CD8-positive, alpha-beta memory T cell (primary cell): ENCODE results near the gene AGRP. TPM values are rescaled to one million over a fixed set of nuclear protein-coding genes. Genes with fewer than 3 reads are reported as not detected.

Experiments
- CTCF ChIA-PET: fragments of 350-600 bp; sonication (Branson Sonifier 250); formaldehyde crosslinking; loops from one replicate; lab custom pipeline; 2021; ENCODE audit warnings: antibody characterized with exemption; lab: Charles Lee
- POLR2A ChIA-PET: fragments of 350-600 bp; sonication (Branson Sonifier 250); formaldehyde crosslinking; loops from one replicate; lab custom pipeline; 2021; ENCODE audit warnings: antibody characterized with exemption; lab: Charles Lee
- DNase-seq, 5 donors: peaks; one replicate each; pipeline versions ENCODE4 v3.0.0 to v3.0.0-alpha.2; 2020 to 2022; ENCODE audit warnings: mixed read lengths in 1 of 5
- H3K27ac ChIP-seq: one replicate; pipeline ENCODE4 v1.7.0; 2013; ENCODE audit warnings: low read depth, mild to moderate bottlenecking, low read length, moderate library complexity
- H3K27me3 ChIP-seq: 2 replicates; pipeline ENCODE4 v1.7.0; 2013; ENCODE audit warnings: low read length, mild to moderate bottlenecking; ENCODE audit not compliant: insufficient read depth, poor library complexity, severe bottlenecking
- H3K36me3 ChIP-seq: 2 replicates; pipeline ENCODE4 v1.7.0; 2013; ENCODE audit warnings: mild to moderate bottlenecking, low read length, moderate library complexity; ENCODE audit not compliant: insufficient read depth
- H3K4me1 ChIP-seq: 2 replicates; pipeline ENCODE4 v1.7.0; 2013; ENCODE audit warnings: mild to moderate bottlenecking, low read length, moderate library complexity; ENCODE audit not compliant: insufficient read depth
- H3K4me3 ChIP-seq: 2 replicates; pipeline ENCODE4 v1.7.0; 2013; ENCODE audit warnings: mild to moderate bottlenecking, low read length
- H3K9me3 ChIP-seq: 2 replicates; pipeline ENCODE4 v1.7.0; 2013; ENCODE audit warnings: mild to moderate bottlenecking, low read length
- H3K27ac Mint-ChIP-seq, 8 donors: one replicate each; pipeline ENCODE4 v1.8.0; 2020 to 2021; ENCODE audit warnings: mixed read lengths in 8 of 8, mild to moderate bottlenecking in 6 of 8, inconsistent platforms in 3 of 8, moderate library complexity in 3 of 8
- H3K27me3 Mint-ChIP-seq, 2 donors: one replicate each; pipeline ENCODE4 v1.8.0; 2020 to 2021; ENCODE audit warnings: mixed read lengths in 2 of 2, mild to moderate bottlenecking in 1 of 2, moderate library complexity in 1 of 2
- H3K36me3 Mint-ChIP-seq, 3 donors: one replicate each; pipeline ENCODE4 v1.8.0; 2020 to 2021; ENCODE audit warnings: mixed read lengths in 3 of 3, inconsistent platforms in 1 of 3, mild to moderate bottlenecking in 1 of 3
- H3K4me1 Mint-ChIP-seq, 3 donors: one replicate each; pipeline ENCODE4 v1.8.0; 2020 to 2021; ENCODE audit warnings: mixed read lengths in 3 of 3, inconsistent platforms in 1 of 3, mild to moderate bottlenecking in 1 of 3
- H3K4me3 Mint-ChIP-seq, 7 donors: one replicate each; pipeline ENCODE4 v1.8.0; 2020 to 2021; ENCODE audit warnings: mixed read lengths in 7 of 7, mild to moderate bottlenecking in 6 of 7, moderate library complexity in 4 of 7, inconsistent platforms in 2 of 7
- H3K9me3 Mint-ChIP-seq, 5 donors: one replicate each; pipeline ENCODE4 v1.8.0; 2020 to 2022; ENCODE audit warnings: mixed read lengths in 5 of 5, mild to moderate bottlenecking in 3 of 5, moderate library complexity in 2 of 5, inconsistent platforms in 1 of 5
- polyA plus RNA-seq: library from polyadenylated mRNA; unstranded; fragments of 300-500 nt; fragmentation: Illumina TruSeq; gene quantifications from one replicate; pipeline ENCODE4 v1.2.3, GENCODE V29; 2021
- total RNA-seq, 2 experiments: library from RNA; stranded (reverse); gene quantifications; one replicate each; pipeline ENCODE4 v1.2.3, GENCODE V29; 2021

The AGRP gene
- total and polyA plus RNA-seq, 3 experiments from 2014 or later, result not detected

DNA sequence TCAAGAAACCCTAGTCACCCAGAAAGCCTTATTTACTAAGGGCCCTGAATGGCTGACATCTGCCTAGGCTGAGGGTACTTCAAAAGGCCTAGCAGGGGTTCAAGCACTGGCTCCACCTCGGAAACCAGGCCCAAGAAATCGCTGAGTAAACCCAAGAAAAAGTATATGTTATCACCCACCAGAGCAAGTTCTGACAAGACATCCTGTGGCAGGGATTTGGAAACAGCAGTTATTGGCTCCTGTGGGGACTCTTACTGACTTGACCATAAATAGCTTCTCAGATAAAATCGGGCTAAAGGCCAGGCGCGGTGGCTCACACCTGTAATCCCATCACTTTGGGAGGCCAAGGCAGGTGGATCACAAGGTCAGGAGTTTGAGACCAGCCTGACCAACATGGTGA, 14.6 kb downstream of the AGRP start:
- peak overlapping the region in 1 of 8 donors; percentile 17 for H3K27ac Mint-ChIP-seq
- Histone ChIP-seq H3K36me3 (no peaks in the 10 kb centered on the region), H3K27ac (no peak overlapping the region), H3K27me3 (no peaks in the 10 kb centered on the region), H3K9me3 (no peaks in the 10 kb centered on the region), H3K4me1 (peaks cover 8% of the 10 kb centered on the region), H3K4me3 (no peak overlapping the region)
- no peaks in the 10 kb centered on the region for H3K9me3 Mint-ChIP-seq
- peaks cover 46 to 72% (median 56%) of the 10 kb centered on the region in 3 donors for H3K4me1 Mint-ChIP-seq
- no peaks in the 10 kb centered on the region for H3K27me3 Mint-ChIP-seq
- POLR2A ChIA-PET, result no interaction called here
- peaks cover 0 to 7% (median 0%) of the 10 kb centered on the region in 3 donors for H3K36me3 Mint-ChIP-seq
- no peak overlapping the region for H3K4me3 Mint-ChIP-seq
- no peak for DNase-seq
- CTCF ChIA-PET, result interaction anchor here (1.1 kb wide), 1 partner anchor 313 kb away, joined by 4 read pairs; no protein-coding TSS in a partner anchor

DNA sequence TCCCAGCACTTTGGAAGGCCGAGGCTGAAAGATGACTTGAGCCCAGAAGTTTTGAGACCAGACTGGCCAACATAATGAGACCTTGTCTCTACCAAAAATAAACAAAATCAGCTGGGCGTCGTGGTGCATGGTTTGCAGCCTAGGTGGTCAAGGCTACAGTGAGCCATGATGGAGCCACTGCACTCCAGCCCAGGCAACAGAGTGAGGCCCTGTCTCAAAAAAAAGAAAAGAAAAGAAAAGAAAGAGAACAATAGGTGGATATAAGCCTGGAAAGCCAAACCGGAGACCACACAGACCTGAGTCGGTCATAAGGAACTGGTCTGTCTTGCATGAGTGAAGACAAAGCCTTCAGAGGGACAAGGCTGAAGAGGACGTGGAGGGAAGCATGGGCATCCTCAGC, 16.8 kb downstream of the AGRP start:
- DNase-seq, result no peak
- ChIA-PET CTCF (interaction anchor here (1.3 to 1.7 kb wide), 2 partner anchors 14 to 39 kb away, joined by 5 read pairs; partner anchors contain the start of gene ATP6V0D1), POLR2A (interaction anchor here (0.7 kb wide), 1 partner anchor 873 kb away, joined by 3 read pairs; no protein-coding TSS in a partner anchor)
- Mint-ChIP-seq H3K4me3 (no peak overlapping the region), H3K4me1 (peaks cover 35 to 60% (median 40%) of the 10 kb centered on the region in 3 donors), H3K9me3 (no peaks in the 10 kb centered on the region), H3K27me3 (no peaks in the 10 kb centered on the region), H3K27ac (peak overlapping the region in 2 of 8 donors; percentile 50 to 63), H3K36me3 (peaks cover 0 to 19% (median 0%) of the 10 kb centered on the region in 3 donors)
- H3K27ac ChIP-seq, result no peak overlapping the region
- H3K4me3 ChIP-seq, result no peak overlapping the region
- no peaks in the 10 kb centered on the region for H3K27me3 ChIP-seq
- peaks cover 16% of the 10 kb centered on the region for H3K4me1 ChIP-seq
- no peaks in the 10 kb centered on the region for H3K9me3 ChIP-seq
- H3K36me3 ChIP-seq, result no peaks in the 10 kb centered on the region

GRCh38 chr16:67464565-67464964, 18.8 kb downstream of the AGRP start:
- Histone ChIP-seq H3K9me3 (no peaks in the 10 kb centered on the region), H3K27me3 (no peaks in the 10 kb centered on the region), H3K36me3 (no peaks in the 10 kb centered on the region), H3K27ac (no peak overlapping the region), H3K4me1 (peaks cover 18% of the 10 kb centered on the region), H3K4me3 (no peak overlapping the region)
- peaks cover 0 to 31% (median 0%) of the 10 kb centered on the region in 3 donors for H3K36me3 Mint-ChIP-seq
- peaks cover 31 to 57% (median 37%) of the 10 kb centered on the region in 3 donors for H3K4me1 Mint-ChIP-seq
- H3K27me3 Mint-ChIP-seq, result peaks cover 0 to 2% of the 10 kb centered on the region in 2 donors
- POLR2A ChIA-PET, result no interaction called here
- no peaks in the 10 kb centered on the region for H3K9me3 Mint-ChIP-seq
- DNase-seq, result no peak
- H3K27ac Mint-ChIP-seq, result peak overlapping the region in 2 of 8 donors; percentile 3 to 29
- H3K4me3 Mint-ChIP-seq, result no peak overlapping the region
- CTCF ChIA-PET, result interaction anchor here (1.7 to 1.8 kb wide), 2 partner anchors 16 to 56 kb away, joined by 4 to 6 read pairs; partner anchors contain the start of gene ATP6V0D1

- ChIA-PET POLR2A (no interaction called here), CTCF (interaction anchor here (0.5 to 1.8 kb wide), 4 partner anchors 16 to 57 kb away, joined by 3 to 6 read pairs (median 4); partner anchors contain the start of gene ATP6V0D1)
- Mint-ChIP-seq H3K9me3 (no peaks in the 10 kb centered on the region), H3K36me3 (peaks cover 0 to 33% (median 0%) of the 10 kb centered on the region in 3 donors), H3K4me1 (peaks cover 33 to 59% (median 39%) of the 10 kb centered on the region in 3 donors), H3K27me3 (peaks cover 0 to 2% of the 10 kb centered on the region in 2 donors), H3K4me3 (no peak overlapping the region), H3K27ac (peak overlapping the region in 1 of 8 donors; percentile 19)
- Histone ChIP-seq H3K4me1 (peaks cover 18% of the 10 kb centered on the region), H3K4me3 (no peak overlapping the region), H3K36me3 (no peaks in the 10 kb centered on the region), H3K27ac (no peak overlapping the region), H3K9me3 (no peaks in the 10 kb centered on the region), H3K27me3 (no peaks in the 10 kb centered on the region)
- no peak for DNase-seq
These were observed 19.7 kb downstream of the AGRP start for GRCh38 chr16:67463691-67464090.

- H3K9me3 Mint-ChIP-seq, result no peaks in the 10 kb centered on the region
- no peak overlapping the region for H3K27ac Mint-ChIP-seq
- no peaks in the 10 kb centered on the region for H3K36me3 ChIP-seq
- no peak overlapping the region for H3K27ac ChIP-seq
- CTCF ChIA-PET, result interaction anchor here (1.7 to 1.8 kb wide), 2 partner anchors 17 to 58 kb away, joined by 4 to 6 read pairs; partner anchors contain the start of gene ATP6V0D1
- H3K36me3 Mint-ChIP-seq, result peaks cover 0 to 33% (median 0%) of the 10 kb centered on the region in 3 donors
- peaks cover 18% of the 10 kb centered on the region for H3K4me1 ChIP-seq
- DNase-seq, result no peak
- POLR2A ChIA-PET, result no interaction called here
- H3K4me1 Mint-ChIP-seq, result peaks cover 32 to 55% (median 35%) of the 10 kb centered on the region in 3 donors
- peaks cover 0 to 2% of the 10 kb centered on the region in 2 donors for H3K27me3 Mint-ChIP-seq
- H3K4me3 ChIP-seq, result no peak overlapping the region
- no peaks in the 10 kb centered on the region for H3K27me3 ChIP-seq
- no peak overlapping the region for H3K4me3 Mint-ChIP-seq
- no peaks in the 10 kb centered on the region for H3K9me3 ChIP-seq
These were observed 20.3 kb downstream of the AGRP start for GRCh38 chr16:67463059-67463458.

DNA sequence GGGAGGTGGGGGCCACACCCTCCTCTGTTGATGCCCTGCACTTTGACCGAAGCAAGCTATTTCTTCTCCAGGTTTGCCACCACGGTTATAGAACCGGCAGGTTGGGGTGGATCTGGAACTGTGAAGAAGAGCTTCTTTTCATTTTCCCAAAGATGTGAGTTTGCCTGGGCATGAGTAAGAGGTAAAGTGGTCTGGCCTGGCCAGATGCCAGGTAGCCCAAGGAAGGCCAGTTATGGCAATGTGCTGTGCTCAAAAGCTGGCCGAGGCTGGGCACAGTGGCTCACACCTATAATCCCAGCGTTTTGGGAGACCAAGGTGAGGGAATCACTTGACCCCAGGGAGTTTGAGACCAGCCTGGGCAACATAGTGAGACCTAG, 21.1 kb downstream of the AGRP start:
- no peaks in the 10 kb centered on the region for H3K9me3 ChIP-seq
- H3K4me3 Mint-ChIP-seq, result no peak overlapping the region
- no peak overlapping the region for H3K27ac Mint-ChIP-seq
- H3K27ac ChIP-seq, result no peak overlapping the region
- H3K4me3 ChIP-seq, result no peak overlapping the region
- H3K36me3 Mint-ChIP-seq, result peaks cover 0 to 33% (median 0%) of the 10 kb centered on the region in 3 donors
- peaks cover 0 to 2% of the 10 kb centered on the region in 2 donors for H3K27me3 Mint-ChIP-seq
- ChIA-PET CTCF (no interaction called here), POLR2A (no interaction called here)
- no peaks in the 10 kb centered on the region for H3K27me3 ChIP-seq
- H3K36me3 ChIP-seq, result no peaks in the 10 kb centered on the region
- peaks cover 25 to 48% (median 27%) of the 10 kb centered on the region in 3 donors for H3K4me1 Mint-ChIP-seq
- H3K4me1 ChIP-seq, result peaks cover 18% of the 10 kb centered on the region
- DNase-seq, result no peak
- no peaks in the 10 kb centered on the region for H3K9me3 Mint-ChIP-seq

DNA sequence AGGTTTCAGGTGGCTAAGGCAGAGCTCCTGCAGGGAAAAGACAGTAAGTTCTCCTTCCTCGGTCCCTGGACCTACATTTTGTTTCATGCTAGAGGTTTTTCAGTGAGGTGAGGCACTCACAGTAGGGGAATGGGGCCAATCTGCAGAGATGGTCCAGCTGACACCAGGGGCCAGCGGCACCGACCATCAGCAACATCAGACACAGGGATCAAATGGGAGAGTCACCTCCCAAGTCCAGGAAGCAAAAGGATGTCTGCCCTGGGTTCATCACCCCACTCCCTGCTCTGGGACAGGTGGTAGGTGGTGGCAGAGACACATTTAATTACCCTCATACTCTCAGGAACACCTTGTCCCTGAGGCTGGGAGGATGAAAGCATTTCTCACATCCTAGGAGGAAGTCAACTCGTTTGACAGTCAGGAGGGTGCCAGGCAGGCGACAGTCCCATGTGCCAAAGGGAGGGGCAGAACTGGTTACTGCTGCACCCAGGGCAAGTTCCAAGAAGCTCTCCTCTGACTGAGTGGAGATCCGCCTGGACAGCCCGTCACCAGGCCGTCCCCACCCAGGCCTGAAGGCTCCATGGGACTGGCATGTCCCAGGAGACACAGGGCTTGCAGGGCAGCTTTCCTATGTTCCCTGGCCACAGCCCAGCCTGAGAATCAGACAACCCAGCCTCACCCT, 21.6 kb downstream of the AGRP start:
- ChIA-PET CTCF (interaction anchor here (1.4 kb wide), 1 partner anchor 15 kb away, joined by 3 read pairs; no protein-coding TSS in a partner anchor), POLR2A (no interaction called here)
- Histone ChIP-seq H3K4me3 (no peak overlapping the region), H3K27me3 (no peaks in the 10 kb centered on the region), H3K4me1 (peaks cover 18% of the 10 kb centered on the region), H3K36me3 (no peaks in the 10 kb centered on the region), H3K27ac (no peak overlapping the region), H3K9me3 (no peaks in the 10 kb centered on the region)
- H3K4me3 Mint-ChIP-seq, result no peak overlapping the region
- peaks cover 27 to 49% (median 28%) of the 10 kb centered on the region in 3 donors for H3K4me1 Mint-ChIP-seq
- H3K9me3 Mint-ChIP-seq, result no peaks in the 10 kb centered on the region
- H3K27me3 Mint-ChIP-seq, result peaks cover 0 to 2% of the 10 kb centered on the region in 2 donors
- no peak overlapping the region for H3K27ac Mint-ChIP-seq
- peaks cover 0 to 35% (median 0%) of the 10 kb centered on the region in 3 donors for H3K36me3 Mint-ChIP-seq
- DNase-seq, result no peak

DNA sequence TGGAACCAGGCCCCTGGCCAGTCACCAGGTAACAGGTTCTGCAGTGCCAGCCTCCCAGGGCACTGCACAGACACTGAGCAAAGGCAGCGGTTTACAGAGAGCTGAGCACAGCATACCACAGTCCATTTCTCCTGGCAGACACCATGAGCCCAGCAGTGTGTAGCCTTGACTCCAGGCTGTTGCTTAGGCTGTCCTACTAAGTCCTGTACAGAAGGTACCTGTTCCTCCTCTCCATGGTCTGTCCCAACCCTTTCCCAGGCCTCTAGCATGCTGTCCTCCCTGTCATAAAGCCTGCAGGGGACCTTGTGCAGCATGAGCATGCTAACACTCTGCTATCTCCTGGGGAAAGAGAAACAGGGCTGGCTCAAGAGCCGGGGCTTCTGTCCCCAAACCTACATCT, 22.4 kb downstream of the AGRP start:
- H3K9me3 ChIP-seq, result no peaks in the 10 kb centered on the region
- Mint-ChIP-seq H3K27ac (no peak overlapping the region), H3K4me3 (no peak overlapping the region), H3K9me3 (no peaks in the 10 kb centered on the region), H3K4me1 (peaks cover 27 to 52% (median 30%) of the 10 kb centered on the region in 3 donors), H3K36me3 (peaks cover 0 to 38% (median 0%) of the 10 kb centered on the region in 3 donors), H3K27me3 (peaks cover 0 to 2% of the 10 kb centered on the region in 2 donors)
- no peak overlapping the region for H3K27ac ChIP-seq
- ChIA-PET POLR2A (no interaction called here), CTCF (interaction anchor here (1.4 kb wide), 1 partner anchor 14 kb away, joined by 3 read pairs; no protein-coding TSS in a partner anchor)
- H3K4me1 ChIP-seq, result peaks cover 18% of the 10 kb centered on the region
- no peaks in the 10 kb centered on the region for H3K36me3 ChIP-seq
- DNase-seq, result no peak
- no peak overlapping the region for H3K4me3 ChIP-seq
- no peaks in the 10 kb centered on the region for H3K27me3 ChIP-seq
